Kidney epithelial cell (primary cell): Measurements from ENCODE around the gene CTSH. TPM values are rescaled to one million over a fixed set of nuclear protein-coding genes. Genes with fewer than 3 reads are reported as not detected.

Experiments used
- DNase-seq: peaks from one replicate; pipeline ENCODE4 v3.0.0-alpha.2; 2010; ENCODE audit warnings: low read depth
- H3K27me3 ChIP-seq: 2 replicates; pipeline ENCODE4 v1.6.0; 2011; ENCODE audit warnings: low read length; ENCODE audit not compliant: control insufficient read depth, insufficient read depth
- H3K36me3 ChIP-seq: 2 replicates; pipeline ENCODE4 v1.5.1; 2011; ENCODE audit warnings: low read length; ENCODE audit not compliant: control insufficient read depth, insufficient read depth
- H3K4me3 ChIP-seq: 2 replicates; pipeline ENCODE4 v1.5.1; 2011; ENCODE audit warnings: low read depth, mild to moderate bottlenecking, control low read depth, low read length
- total RNA-seq: library from RNA; depleted of rRNA; stranded (reverse); fragments of >200 nt; gene quantifications from 2 replicates; pipeline ENCODE4 v1.2.3, GENCODE V29; 2015
- TF ChIP-seq, protein P1 (sequence below): IDR thresholded peaks from 2 replicates; pipeline ENCODE4 v1.5.1; 2011; ENCODE audit warnings: mild to moderate bottlenecking, moderate library complexity, low read length, control low read depth, inconsistent platforms; ENCODE audit not compliant: insufficient read depth, poor library complexity, severe bottlenecking

Gene CTSH
- total RNA-seq, 1 donor from 2014 or later: 125 TPM

DNA sequence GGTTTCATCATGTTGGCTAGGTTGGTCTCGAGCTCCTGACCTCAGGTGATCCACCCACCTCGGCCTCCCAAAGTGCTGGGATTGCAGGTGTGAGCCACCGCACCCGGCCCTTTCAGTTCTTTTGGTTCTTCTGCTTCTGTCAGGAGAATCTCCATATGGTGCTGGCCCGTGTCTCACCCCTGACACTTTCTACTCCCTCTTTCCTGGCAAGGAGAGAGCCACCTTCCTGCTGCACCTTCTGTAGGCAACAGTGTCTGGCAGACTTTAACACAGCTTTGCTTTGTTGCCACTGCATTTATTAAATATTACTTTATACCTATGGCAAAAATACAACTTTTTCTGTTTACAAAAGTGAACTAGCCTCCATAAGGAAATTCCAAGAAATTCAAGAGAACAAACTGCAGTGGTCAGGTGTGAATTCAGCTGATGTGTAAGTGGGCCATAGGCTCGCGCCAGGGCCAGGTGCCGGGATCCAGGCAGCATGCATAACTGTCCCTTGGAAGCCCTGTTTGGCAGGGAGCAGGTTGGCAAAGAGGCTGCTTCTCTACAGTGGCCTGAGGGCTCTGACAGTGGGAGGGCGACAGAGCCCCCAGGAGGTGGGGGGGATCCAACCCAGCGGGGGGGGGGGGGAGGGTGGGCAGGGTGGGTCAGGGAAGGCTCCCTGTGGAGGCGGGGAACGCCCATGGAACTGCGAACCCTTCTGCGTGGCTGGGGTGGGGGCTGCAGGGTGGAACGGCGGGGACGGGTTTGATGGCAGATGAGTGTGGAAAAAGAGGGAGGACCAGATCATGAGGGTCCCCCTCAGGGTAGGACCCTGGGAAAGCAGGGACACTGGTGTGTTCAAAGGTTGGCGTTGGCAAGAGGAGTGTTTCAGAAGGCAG lies 21.1 kb downstream of the CTSH start:
- Histone ChIP-seq H3K36me3 (no peaks in the 10 kb centered on the region), H3K27me3 (no peaks in the 10 kb centered on the region), H3K4me3 (no peak overlapping the region)
- TF ChIP-seq, protein P1, sequence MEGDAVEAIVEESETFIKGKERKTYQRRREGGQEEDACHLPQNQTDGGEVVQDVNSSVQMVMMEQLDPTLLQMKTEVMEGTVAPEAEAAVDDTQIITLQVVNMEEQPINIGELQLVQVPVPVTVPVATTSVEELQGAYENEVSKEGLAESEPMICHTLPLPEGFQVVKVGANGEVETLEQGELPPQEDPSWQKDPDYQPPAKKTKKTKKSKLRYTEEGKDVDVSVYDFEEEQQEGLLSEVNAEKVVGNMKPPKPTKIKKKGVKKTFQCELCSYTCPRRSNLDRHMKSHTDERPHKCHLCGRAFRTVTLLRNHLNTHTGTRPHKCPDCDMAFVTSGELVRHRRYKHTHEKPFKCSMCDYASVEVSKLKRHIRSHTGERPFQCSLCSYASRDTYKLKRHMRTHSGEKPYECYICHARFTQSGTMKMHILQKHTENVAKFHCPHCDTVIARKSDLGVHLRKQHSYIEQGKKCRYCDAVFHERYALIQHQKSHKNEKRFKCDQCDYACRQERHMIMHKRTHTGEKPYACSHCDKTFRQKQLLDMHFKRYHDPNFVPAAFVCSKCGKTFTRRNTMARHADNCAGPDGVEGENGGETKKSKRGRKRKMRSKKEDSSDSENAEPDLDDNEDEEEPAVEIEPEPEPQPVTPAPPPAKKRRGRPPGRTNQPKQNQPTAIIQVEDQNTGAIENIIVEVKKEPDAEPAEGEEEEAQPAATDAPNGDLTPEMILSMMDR: no peak
- DNase-seq: no peak

DNA sequence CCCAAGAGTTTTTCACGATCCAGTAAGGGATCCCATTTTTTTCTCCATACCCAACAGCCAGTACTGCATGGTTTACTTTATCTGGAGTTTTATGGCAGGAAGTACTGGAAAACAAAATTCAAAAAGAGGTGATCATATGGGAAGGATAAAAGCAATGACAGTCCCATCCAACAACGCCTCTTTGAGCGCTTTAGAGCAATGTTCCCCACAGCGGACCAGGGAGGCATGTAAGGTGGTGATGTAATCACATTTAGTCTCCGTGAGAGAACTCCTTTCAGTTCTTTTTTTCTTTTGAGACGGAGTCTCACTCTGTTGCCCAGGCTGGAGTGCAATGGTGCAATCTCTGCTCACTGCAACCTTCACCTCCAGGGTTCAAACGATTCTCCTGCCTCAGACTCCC lies 21.8 kb downstream of the CTSH start:
- H3K36me3 ChIP-seq: no peaks in the 10 kb centered on the region
- no peak overlapping the region for H3K4me3 ChIP-seq
- DNase-seq: no peak
- TF ChIP-seq, protein P1: no peak
- H3K27me3 ChIP-seq: no peaks in the 10 kb centered on the region

DNA sequence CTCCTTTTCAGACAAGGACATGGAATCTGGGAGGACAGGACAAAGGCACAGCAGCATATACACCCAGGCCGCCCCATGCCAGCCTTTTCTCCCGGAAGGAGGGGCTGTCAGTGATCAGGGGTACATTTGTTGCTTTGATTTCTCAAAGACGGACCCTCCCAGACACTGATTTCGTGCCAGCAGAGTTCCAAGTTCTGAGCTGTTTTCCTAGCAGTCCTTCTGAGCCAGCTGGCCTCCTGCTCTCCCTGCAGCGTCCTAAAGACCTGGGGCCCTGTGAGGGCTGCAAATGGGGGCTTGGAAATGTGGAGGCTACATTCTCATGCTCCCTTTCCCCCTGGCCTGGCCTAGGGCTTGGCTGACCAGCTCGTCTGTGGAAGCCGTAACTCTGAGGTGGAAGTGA lies 22.3 kb downstream of the CTSH start:
- Histone ChIP-seq H3K27me3 (no peaks in the 10 kb centered on the region), H3K36me3 (no peaks in the 10 kb centered on the region), H3K4me3 (no peak overlapping the region)
- DNase-seq: no peak
- TF ChIP-seq, protein P1: no peak

DNA sequence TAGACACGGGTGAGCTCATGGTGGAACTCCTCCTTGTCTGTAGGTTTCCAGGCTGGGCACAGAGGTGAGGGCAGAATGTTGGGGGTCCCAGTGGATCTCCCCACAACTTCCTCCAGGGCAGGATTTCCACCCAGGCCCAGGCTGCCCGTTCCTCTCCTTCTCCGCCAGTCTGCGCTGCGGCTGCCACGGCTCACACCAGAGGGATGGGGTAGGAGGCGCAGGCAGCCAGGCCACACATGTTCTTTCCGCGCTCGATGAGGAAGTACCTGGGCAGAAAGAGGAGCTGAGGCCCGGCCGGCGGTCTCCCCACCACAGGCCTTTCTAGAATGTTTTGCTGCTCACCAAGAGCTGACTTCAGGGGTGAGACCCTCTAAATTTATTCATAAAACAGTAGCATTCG lies 22.9 kb downstream of the CTSH start:
- H3K36me3 ChIP-seq: no peaks in the 10 kb centered on the region
- DNase-seq: no peak

DNA sequence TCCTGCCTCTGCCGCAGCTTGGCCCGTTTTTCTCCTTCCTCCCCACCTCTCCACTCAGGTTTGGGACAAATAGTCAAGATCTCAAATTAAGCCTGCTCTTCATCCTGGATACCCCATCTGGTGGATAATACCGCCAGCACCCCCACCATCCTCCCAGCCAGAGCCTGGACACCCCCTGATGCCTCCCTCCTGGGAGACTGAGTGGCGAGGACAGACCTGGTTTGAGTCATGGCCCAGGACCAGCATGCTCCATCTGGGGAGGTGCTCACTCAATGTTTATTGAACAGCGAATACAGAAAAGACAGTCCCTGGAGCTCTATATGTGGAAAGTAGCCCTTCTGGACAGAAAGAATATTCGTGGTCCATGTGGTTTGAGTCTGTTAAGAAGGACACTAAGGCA lies 23.3 kb downstream of the CTSH start:
- Histone ChIP-seq H3K4me3 (no peak overlapping the region), H3K27me3 (no peaks in the 10 kb centered on the region), H3K36me3 (no peaks in the 10 kb centered on the region)
- no peak for DNase-seq
- TF ChIP-seq, protein P1: no peak

More for the DNA sequence above, 22.9 kb downstream of the CTSH start:
- Histone ChIP-seq H3K27me3 (no peaks in the 10 kb centered on the region), H3K4me3 (no peak overlapping the region)
- TF ChIP-seq, protein P1: no peak

DNA sequence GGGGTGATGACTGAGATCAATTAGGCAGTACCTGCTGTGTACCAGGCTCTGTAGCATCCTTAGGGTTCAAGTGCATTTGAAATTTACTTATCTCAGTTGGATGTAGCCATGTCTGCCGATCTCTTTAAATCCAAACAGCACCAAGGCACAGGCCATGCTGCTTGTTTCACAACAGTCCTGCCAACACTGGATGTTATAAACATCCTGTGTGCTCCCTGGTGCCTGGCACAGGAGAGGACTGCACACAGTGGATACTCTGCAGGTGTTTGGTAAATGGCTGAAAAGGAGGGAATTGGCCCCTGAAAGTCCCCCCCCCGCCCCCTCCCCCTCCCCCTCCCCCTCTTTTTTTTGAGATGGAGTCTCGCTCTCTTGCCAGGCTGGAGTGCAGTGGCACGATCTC lies 27.0 kb downstream of the CTSH start:
- Histone ChIP-seq H3K36me3 (peaks cover 2% of the 10 kb centered on the region), H3K27me3 (no peaks in the 10 kb centered on the region), H3K4me3 (no peak overlapping the region)
- DNase-seq: no peak
- TF ChIP-seq, protein P1: no peak
